HG03460 (cell line): ENCODE measurements around the gene MYO5B.

Source experiments
- ATAC-seq: cut with Tn5 transposase; IDR thresholded peaks from one replicate; pipeline ENCODE4 v1.9.1; 2021; ENCODE audit not compliant: unreplicated experiment

Gene MYO5B

DNA sequence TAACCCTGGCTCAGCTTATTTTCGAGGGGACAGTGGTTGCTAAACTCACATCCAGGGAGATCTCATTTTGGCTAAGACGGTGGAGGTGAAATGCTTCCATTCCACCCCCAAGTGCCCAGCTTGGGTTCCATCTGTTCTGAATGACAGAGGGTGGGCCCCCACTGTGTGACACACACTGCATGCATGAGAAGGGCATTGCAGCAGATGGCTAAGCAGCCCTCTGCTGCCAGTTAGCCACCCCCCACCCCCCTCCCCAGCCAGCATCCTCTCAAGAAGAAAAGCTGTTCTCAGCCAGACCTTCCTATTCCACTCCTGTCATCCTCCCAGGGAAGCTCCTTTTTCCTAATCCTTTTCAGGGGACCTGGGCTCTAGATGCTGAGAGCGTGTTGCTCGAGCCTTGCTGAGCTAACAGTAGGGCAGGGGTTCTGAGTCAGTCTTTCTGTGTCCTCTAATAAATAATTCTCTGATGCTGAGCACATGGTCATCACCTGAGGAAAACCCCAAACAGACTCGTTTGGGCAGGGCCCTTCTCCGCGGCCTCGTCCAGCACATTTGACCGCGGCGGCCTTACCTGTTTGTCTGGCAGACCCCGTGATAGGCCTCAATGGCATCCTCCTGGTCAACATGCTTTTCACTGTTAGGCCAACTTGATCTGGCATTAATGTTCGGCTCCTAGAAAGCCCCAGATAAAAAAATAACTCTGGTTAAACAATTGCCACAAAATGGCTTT, 332.1 kb downstream of the MYO5B start:
- ATAC-seq = no peak

DNA sequence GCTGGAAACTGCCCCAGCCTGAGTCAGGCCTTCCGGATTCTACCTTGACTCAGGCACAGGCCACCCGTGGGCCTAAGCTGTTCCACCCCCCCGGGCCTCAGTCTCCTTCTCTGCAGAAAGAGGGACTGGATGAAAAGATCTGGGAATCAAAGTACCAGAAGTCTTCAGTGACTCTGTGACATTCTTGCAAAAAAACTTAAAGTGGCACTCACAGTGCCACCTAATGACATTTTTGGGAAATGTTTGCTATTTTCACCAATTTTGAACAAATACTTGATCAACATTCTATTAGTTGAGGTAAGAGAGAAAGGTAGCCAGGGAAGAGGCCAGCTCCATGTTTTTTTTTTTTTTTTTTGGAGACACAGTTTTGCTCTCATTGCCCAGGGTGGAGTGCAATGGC, 333.3 kb downstream of the MYO5B start:
- no peak for ATAC-seq

DNA sequence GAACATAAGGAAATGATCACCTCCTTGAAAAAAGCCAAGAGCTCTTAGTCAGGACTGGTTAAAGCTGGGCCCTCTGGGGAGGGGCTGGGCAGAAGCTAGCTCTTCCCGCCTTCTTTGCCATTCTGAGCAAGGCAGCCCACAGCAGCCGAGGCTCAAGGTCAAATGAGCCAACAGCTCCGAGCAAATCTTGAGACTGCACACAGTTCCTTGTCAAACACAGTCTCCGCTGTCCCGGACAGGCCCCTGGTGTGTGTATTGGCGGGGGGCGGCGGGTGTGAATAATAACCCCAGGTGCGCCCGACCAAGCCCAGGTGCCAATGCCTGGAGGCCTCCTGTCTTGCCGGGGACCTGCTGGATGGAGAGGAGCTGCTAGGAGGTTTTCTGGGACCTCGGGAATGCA, 335.2 kb downstream of the MYO5B start:
- ATAC-seq = no peak

DNA sequence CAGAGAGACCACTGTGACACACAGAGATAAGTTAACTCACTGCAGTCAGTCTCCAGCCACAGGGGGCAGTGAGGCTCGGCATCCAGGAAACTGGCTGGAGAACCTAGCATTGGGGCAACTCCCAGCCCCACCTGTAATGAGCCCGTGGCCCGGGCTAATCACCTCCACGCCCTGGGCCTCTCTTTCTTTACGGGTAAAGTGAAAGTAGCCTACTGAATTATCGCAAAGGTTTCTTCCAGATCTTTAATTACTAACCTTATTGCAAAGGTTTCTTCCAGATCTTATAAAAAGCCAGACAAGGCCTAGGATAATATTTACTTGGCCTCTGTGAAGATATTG, 336.0 kb downstream of the MYO5B start:
- ATAC-seq = no peak

DNA sequence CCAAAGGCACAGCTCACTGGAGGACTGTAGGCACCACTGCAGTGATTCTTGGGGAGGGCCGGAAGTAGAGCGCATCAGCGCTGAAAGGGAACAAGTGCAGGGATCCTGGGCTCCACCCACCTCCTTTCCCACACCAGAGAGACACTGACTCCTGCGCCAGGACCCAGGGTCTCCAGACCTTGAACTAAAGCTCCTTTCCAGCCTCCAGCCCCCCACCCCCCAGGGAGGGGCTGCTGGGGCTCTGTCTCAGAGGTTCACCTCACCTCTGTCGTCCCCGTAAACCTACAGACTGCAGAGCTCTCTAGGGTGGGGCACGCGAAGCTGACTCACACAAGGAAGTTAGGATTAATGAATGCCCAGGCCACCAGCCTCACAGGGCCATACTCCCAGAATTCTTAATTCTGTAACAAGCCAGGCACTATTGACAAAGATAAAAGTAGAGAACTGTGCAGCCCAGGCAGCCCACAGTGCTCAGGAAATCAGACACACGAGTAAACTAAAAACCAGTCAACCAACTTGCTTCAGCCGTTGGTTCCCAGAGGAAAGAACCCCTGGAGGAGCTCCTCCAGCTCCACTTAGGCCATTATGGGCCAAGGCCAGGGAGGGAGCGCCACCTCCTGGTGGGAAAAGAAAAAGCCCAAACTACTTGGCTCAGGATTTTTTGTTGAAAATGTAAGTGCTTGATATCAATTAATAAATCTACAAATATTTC, 336.5 kb downstream of the MYO5B start:
- ATAC-seq = no peak

DNA sequence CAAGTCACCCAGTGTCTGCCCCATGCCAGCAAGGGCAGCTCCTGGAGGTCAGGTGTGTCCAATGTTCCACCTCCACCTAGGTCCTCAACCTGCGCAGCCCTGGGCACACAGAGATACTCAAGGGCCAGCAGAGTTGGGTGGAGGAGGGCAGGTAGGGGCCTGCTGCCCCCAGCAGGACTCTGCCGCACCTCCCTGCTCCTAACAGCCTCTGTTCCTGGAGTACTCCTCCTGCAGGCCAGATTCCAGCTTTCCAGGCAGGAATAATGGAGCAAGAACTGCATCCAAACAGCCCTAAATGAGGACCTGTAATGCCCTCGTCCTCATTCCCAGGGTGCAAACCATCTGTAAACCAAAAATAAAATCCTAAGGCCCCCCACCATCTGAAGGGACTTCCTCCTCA, 337.2 kb downstream of the MYO5B start:
- no peak for ATAC-seq

DNA sequence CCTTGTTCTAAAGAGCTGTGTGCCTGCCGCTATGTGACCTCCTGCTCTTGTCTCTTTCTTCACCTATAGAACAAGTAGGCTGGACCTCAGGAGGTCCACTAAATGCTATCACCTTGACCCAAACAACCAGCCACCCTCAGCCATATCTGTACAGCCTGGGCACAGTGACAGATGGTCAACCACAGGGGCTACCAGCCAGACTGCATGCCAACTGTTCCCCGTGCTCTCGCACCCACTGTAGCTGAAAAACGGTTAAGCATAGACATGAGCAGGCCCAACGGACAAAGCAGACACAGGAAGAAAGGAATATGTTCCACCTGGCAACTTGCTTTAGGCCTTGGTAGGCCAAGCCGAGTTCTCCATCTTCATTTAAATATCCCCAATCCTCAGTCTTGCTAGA, 338.5 kb downstream of the MYO5B start:
- ATAC-seq = no peak

DNA sequence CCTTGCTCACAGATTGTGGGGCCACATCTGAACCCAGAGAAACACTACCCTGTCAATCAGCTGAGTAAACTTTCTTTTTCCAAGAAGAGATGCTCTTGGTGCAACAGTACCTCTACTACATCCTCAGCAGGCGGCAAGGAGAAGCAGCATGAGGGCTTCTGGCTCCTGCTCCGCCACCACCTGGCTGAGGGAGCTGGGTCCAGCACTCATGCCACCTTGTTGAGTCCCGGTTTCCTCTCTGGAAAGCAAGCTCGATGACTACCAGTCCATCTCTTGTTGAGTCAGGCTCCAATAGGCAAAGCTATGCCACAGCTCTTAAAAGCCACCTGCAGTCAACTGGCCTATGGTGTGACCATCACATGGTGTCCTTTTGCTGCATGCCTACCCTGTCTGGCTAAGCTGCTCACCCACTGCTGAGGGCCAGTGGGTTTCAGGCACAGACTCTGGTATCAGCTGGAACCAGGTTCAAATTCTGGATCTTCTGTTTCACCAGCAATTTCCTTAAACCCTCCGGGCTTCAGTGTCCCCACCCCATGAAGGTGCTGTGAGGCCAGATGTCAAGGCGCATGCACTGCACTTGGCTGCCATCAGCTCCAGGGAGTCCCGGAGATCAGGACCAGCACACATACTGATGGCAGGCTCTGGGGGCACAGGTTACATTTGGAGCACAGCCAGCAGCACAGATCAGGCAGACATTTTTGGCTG, 339.1 kb downstream of the MYO5B start:
- ATAC-seq = no peak

DNA sequence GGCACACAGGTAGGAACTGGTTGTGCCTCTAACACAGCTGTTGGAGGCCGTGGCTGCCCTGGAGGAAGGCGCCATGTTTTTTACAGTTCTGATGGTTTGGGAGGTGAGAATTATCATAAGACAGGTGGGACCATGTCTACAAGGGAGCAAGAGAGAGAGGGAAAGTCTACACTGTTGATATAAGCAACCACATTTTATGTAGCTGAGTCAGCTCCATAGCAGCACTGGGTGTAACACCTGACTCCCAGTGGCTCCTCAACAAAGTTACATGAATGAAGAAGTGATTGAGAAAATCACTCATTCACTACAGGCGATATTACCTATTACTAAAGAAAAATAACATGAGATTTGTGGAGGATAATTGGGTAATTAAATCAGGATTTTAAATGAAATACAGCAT, 340.3 kb downstream of the MYO5B start:
- no peak for ATAC-seq

DNA sequence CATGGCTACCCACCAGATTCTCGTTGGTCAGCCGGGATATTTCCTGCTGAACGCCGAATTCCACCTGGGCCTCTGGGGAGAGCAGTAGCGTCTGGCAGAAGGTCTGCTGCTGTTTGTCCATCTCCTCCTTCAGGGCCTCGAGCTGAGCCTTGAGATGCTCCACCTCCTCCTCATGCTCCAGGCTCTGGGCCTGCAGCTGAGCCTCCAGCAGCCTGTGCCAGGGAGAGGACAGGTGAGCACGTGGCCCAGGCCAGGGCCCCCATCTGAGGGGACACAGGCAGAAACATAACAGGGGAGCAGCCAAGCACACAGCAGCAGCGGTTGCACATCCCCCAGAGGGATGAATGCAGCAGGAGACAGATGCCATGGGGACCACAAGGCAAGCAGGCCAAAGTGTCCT, 341.5 kb downstream of the MYO5B start:
- no peak for ATAC-seq

DNA sequence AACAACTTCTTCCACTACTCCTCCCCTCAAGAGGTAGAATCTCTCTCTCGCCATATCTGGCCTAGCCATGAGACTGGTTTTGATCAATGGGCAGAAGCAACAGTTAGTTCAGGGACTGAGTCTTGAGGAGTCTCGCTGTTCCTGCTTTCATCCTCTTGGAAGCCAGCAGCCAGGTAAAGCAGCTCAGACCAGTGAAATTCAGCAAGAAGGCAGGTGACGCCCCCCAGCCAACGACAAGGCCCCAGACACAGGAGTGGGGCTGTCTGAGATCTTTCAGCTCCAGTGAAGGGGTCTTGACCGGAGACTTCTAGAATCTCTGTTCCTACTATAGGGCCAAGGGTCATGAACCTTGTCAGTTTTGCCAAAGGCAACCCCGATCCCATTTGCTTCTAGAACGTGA, 341.9 kb downstream of the MYO5B start:
- ATAC-seq = no peak

DNA sequence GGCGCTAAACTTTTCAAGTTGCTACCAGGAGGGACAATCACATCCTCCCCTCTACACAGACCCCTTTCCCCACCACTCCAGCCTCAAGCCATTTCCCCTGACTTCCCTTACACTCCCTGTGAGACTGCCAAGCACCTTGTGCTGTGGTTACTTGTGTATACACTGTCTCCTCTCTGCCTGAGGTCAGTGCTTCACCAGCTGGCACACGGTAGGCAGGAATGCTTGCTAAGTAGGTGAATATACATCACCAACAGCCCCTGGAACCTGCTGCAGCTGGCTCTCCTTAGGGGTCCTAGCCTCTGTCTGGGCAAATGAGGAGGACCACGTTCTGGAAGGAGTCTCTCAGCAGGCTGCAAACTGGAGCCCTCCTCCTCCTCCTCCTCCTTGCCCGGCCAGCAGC, 343.3 kb downstream of the MYO5B start:
- no peak for ATAC-seq

DNA sequence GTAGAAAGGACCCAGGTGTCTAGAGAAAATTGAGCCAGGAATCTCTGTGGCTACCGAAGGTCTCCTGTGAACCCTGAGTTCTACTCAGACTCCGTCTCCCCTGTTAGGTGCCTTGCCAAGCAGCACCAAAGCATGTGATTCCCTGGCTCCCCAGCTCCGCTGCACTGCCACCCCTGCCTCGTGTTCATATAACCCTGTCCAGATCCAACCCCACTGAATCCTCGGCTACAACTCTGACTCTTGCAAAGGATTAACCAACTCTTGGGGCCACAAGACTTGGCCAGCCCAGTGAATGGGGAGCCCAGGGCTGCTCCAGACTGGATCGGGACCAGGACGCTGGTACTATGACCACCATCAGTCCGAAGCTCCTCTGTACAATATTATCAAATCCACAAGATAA, 344.3 kb downstream of the MYO5B start:
- ATAC-seq = no peak

DNA sequence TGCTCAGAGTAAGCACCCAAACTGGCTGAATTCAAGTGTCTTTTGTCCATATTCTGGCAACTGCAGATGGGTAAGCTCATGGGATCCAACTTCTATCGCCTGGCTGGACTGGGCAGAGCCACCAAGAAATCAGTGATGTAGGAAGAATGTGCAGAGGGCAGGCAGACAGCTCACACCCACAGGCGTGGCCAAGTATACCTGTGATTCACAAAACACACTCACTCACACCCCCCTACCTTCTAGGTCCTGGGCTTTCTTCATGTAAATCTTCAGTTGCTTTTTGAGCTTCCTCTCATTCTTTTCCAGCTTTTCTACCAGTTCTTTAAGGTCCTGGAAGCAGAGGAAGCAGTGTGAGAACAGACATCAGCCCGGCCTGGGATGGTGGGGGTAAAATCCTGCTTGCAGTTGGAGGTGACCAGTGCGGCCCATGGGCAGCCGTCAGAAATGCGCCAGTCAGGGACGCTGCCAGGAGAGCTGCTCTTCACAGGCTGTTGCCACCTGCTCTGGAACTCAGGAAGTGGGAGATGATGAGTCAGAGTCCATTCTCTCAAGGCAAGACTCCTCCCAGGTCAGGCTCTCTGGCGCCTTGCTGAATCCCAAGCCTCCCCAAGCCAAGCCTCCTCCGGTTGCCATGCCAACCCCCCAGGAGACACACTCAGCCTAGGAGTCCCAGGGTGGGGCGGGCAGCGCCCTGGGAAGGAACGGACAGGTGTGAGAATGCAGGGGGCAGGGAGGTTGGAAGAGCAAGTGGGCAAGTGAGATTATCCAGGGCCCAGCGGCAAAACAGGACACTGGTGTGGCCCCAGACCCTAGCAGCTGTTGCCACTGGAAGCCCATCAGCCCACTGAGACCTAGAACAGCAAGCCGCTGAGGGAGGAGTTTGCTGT, 345.4 kb downstream of the MYO5B start:
- ATAC-seq = no peak

DNA sequence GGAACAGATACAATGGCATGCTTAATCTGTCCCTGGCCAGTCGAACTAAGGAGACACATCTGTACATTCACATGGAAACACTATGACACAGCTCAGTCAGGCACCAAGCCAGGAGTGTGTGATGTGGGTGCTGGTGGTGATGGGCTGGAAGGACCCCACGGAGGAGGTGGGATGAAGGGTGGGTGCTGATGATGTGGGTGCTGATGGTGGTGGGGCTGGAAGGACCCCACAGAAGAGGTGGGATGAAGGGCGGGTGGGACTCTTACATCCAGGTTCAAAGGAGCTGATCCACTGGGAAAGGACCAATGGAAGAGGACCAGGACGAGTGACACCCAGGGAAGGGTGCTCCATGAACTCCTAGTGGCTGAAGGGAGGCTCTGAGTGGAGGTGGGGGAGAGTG, 346.8 kb downstream of the MYO5B start:
- no peak for ATAC-seq

DNA sequence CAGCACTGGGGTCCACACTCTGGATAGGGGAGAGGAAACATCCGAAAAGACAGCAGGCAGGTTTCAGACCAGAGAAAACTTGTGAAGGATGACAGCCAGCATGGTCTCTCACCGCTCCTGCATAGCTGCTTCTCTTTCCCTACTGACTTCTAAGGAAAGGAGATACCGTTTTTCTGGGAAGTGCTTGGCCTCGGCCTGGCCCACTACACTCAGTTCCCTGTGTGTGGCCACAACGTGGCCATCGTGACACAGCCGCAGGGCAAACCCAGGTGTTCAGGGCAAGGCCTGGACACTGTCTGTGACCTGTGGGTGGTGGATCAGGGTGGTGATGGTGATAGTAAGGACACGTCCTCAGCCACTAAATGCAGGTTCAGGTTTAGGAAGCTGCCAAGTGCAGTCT, 347.4 kb downstream of the MYO5B start:
- no peak for ATAC-seq

DNA sequence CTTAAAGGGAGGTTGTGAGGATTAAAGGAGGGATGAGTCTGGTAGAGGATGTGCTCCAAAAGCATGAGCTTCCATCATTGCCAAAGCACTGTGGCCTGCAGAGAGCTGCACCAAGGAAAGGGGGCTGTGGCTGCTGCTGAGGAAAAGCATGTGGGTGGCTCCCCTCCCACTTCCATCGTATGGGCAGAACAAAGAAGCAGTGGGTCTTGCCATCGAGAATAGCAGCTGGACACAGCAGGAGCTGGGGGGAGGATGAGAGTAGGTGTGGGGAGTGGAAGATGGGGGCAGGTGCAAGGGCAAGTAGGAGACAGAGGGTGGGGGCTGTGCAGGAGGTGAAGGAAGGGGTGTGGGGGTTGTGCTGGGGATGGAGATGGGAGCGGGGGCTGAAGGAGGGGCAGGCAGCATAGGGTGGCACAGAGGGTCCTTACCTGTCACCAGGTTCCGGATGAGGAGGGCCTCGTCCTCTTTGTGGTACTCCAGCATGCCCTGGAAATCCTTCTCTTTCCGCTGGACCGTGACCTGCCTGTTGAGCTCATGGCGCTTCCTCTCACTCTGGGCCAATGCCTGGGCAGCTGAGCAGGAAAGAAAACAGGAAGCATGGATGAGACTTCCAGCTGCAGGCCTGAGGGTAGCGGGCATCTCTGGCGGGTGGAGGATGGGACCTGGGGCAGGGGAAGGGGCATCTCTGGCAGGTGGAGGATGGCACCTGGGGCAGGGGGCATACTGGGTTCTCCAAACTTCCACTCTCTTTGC, 348.1 kb downstream of the MYO5B start:
- no peak for ATAC-seq

DNA sequence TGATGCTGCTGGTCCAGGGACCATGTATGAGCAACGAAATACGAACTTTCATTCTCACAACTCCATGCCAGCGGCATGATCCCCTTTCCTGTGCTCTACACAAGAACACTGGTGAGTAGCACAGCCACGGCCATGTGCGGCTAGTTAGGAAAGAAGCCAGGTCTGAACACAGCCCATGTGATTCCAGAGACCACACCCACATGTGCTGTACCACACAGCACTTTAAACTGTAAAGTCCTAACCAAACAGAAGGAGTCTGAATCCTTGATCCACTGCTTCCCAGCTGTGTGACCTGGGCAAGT, 348.6 kb downstream of the MYO5B start:
- ATAC-seq = no peak

DNA sequence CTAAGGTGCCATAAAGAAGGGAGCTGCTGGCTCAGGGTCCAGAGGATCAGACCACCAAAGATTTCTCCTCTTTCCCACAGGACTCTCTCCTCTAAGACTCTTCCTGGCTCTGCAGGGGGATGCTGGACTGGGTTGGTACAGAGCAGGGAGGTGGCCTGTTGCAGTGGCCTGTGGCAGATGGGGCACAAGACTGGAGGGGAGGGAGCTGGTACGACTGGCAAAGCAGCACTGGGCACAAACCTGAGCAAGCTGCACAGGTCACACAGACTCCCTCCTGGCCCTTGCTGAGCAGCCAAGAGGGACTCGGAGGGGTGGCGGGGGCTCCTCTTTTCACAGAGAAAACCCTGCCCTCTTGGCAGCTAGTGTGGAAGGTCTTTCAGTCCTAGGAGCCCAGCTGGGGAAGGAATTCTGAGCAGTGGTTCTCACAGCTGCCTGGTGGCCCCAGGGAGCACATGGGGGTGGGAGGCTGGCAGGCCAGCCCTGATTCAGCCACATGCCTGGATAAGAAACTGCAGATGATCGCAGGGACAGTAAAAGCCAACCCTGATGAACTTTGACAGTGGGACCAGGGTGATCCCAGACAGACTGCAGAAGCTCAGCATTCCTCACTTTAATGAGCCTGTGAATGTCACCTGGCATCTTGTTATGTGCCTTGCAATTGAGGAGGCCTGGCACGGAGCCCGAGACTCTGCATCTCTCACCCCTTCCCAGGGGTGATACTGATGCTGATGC, 349.2 kb downstream of the MYO5B start:
- no peak for ATAC-seq

DNA sequence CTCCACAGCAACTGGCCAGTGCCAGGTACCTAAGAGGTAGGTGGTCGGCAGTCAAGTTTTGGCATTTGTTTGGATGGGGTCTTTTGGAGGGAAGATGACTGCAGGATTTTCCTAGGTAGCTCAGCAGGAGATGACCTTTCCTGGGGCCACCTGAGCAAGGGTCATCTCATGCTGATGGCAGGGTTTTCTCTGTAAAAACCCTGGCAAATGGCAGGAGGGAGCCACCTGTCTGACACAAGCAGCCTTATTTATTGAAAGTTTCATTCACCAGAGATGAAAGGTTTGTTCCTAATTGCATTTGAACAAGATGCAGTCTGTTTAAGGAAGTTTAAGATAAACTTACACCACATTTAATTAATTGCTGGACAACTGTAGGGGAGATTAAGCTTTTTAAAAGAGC, 350.0 kb downstream of the MYO5B start:
- no peak for ATAC-seq
